Measurements from ENCODE around the gene TUBB2A.
"Not testable (repeated sequence)": the region's sequence is repeated elsewhere in the genome, so short reads cannot be mapped to it uniquely, and the experiment has no call there.

Gene TUBB2A

GRCh38 chr6:3157131-3157933, at the start of gene TUBB2A:
TUBB2A (minus strand) TSS chr6:3157544; CDS start chr6:3157463, 81 bp downstream.
- Histone ChIP-seq H3K27ac (ENCODE audit: low read depth, low read length) (peak within 1 kb of the TSS; percentile 90; the same call in 1 of the 2 replicates), H3K4me3 (ENCODE audit: low read depth, low read length) (peak within 1 kb of the TSS; percentile 91), H3K4me1 (ENCODE audit: control insufficient read depth, insufficient read depth, low read length) (peaks cover 32% of the 10 kb centered on the region), H3K27me3 (ENCODE audit: control insufficient read depth, insufficient read depth, low read length) (no peaks in the 10 kb centered on the region), H3K9me3 (ENCODE audit: control insufficient read depth, insufficient read depth, low read depth, low read length) (no peaks in the 10 kb centered on the region), H3K9ac (ENCODE audit: low read length) (peak within 1 kb of the TSS; percentile 93), H3K36me3 (ENCODE audit: control insufficient read depth, insufficient read depth, low read length) (peaks cover 32% of the 10 kb centered on the region)

- Histone ChIP-seq H3K9ac (ENCODE audit: low read length) (no peak overlapping the region), H3K9me3 (ENCODE audit: control insufficient read depth, insufficient read depth, low read depth, low read length) (no peaks in the 10 kb centered on the region), H3K27ac (ENCODE audit: low read depth, low read length) (no peak overlapping the region), H3K27me3 (ENCODE audit: control insufficient read depth, insufficient read depth, low read length) (no peaks in the 10 kb centered on the region), H3K4me1 (ENCODE audit: control insufficient read depth, insufficient read depth, low read length) (peaks cover 35% of the 10 kb centered on the region), H3K36me3 (ENCODE audit: control insufficient read depth, insufficient read depth, low read length) (no peaks in the 10 kb centered on the region), H3K4me3 (ENCODE audit: low read depth, low read length) (no peak overlapping the region)
Observed at GRCh38 chr6:3206339-3207015, 49.1 kb upstream of the TUBB2A start.

DNA sequence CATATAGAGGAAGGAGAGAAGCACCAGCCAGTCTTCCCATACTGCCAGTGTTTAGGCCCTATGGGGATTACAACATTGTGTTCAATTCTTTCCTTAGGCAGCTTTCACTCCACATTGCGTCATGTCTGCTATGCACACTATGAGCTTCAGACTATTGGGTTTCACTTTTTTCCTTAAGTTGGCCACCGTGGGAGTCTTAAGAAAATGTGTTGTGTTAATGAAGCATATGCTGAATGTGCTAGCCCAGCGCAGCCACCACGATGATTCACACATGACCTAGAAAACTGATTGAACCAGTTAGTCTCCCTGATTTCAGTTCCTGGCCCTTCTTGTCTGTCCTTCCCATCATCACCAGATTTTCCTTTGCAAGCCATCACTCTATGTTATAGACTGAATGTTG, 48.6 kb upstream of the TUBB2A start:
- Histone ChIP-seq H3K27ac (ENCODE audit: low read depth, low read length) (no peak overlapping the region), H3K4me1 (ENCODE audit: control insufficient read depth, insufficient read depth, low read length) (peaks cover 35% of the 10 kb centered on the region)

DNA sequence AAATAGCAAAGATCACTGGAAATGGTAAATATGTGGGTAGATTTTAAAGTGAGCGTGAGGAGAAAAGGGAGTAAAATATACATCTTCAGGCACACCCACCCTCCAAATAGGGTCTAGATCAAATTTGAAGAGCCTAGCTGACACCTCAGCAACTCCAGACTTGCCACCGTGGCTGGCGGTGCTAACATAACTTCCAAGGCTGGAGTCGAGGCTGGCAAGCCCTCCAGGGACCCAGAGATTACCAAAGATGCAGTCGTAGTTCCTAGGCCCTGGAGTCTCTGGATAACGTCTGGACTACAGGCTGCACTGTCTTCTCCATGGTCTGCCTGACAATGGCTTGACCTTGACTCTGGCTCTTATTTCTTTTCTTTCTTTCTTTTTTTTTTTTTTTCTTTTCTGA, 47.6 kb upstream of the TUBB2A start:
- Histone ChIP-seq H3K4me3 (ENCODE audit: low read depth, low read length) (no peak overlapping the region), H3K4me1 (ENCODE audit: control insufficient read depth, insufficient read depth, low read length) (peaks cover 31% of the 10 kb centered on the region), H3K27ac (ENCODE audit: low read depth, low read length) (no peak overlapping the region)

More for the DNA sequence above, 48.6 kb upstream of the TUBB2A start:
- Histone ChIP-seq H3K9ac (ENCODE audit: low read length) (no peak overlapping the region), H3K4me3 (ENCODE audit: low read depth, low read length) (no peak overlapping the region), H3K9me3 (ENCODE audit: control insufficient read depth, insufficient read depth, low read depth, low read length) (no peaks in the 10 kb centered on the region), H3K36me3 (ENCODE audit: control insufficient read depth, insufficient read depth, low read length) (no peaks in the 10 kb centered on the region), H3K27me3 (ENCODE audit: control insufficient read depth, insufficient read depth, low read length) (no peaks in the 10 kb centered on the region)

DNA sequence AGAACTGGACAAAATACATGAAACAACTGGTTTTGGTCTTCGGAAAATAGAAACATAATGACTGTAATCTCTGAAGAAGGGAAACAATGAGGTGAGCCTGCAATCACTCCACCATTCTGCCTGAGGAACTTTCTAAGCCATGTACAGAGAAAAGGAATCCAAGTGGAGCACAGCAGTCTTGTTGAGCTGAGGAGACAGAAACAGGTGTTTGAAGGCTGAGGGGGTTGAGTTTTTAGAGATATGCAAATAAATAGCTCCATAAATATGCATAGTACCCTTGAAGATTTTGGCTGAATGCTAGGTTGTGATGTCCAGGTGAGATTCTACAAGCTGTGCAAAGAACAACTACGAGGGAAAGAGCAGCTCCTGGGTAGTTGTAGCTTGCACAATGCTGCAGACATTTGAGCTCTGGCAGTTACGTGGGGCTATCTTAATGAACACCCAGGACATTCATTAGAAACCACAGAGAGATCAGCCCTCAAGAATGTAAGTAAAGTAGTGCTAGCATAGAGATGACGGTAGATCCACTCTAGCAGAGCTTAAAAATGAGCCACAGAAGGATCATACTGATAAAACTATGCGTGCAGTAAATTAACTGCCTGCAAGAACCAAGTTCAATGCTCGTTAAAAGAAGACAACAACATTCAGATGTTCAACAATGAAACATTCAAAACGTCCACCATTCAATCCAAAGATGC, 45.8 kb upstream of the TUBB2A start:
- H3K4me3 ChIP-seq (ENCODE audit: low read depth, low read length) = no peak overlapping the region
- peaks cover 5% of the 10 kb centered on the region; the same call in 1 of the 2 replicates for H3K9me3 ChIP-seq (ENCODE audit: control insufficient read depth, insufficient read depth, low read depth, low read length)
- no peak overlapping the region for H3K27ac ChIP-seq (ENCODE audit: low read depth, low read length)
- no peak overlapping the region for H3K9ac ChIP-seq (ENCODE audit: low read length)
- H3K36me3 ChIP-seq (ENCODE audit: control insufficient read depth, insufficient read depth, low read length) = peaks cover 3% of the 10 kb centered on the region; the same call in 1 of the 2 replicates
- no peaks in the 10 kb centered on the region for H3K27me3 ChIP-seq (ENCODE audit: control insufficient read depth, insufficient read depth, low read length)
- peaks cover 19% of the 10 kb centered on the region for H3K4me1 ChIP-seq (ENCODE audit: control insufficient read depth, insufficient read depth, low read length)

More for the DNA sequence above, 47.6 kb upstream of the TUBB2A start:
- no peaks in the 10 kb centered on the region for H3K9me3 ChIP-seq (ENCODE audit: control insufficient read depth, insufficient read depth, low read depth, low read length)
- H3K27me3 ChIP-seq (ENCODE audit: control insufficient read depth, insufficient read depth, low read length) = no peaks in the 10 kb centered on the region
- H3K36me3 ChIP-seq (ENCODE audit: control insufficient read depth, insufficient read depth, low read length) = no peaks in the 10 kb centered on the region; the same call in 1 of the 2 replicates
- H3K9ac ChIP-seq (ENCODE audit: low read length) = no peak overlapping the region

DNA sequence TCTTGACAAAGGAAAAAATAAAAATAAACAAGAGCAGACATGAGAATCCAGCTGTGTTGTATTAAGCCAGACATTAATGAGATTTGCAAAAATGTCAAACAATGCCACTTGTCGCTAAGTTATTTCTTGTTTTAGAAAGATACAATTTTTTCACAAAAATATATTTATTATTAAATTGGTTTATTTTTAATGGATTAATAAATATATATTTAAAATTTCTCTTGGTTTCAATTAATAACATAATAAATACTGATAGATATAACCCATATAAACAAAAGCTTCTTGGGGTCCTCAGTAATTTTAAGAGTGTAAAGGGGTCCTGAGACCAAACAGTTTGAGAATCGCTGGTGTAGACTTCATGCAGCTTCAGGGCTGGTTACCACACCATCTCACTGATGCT, 44.0 kb upstream of the TUBB2A start:
- no peak overlapping the region for H3K4me3 ChIP-seq (ENCODE audit: low read depth, low read length)
- peaks cover 3% of the 10 kb centered on the region; the same call in 1 of the 2 replicates for H3K36me3 ChIP-seq (ENCODE audit: control insufficient read depth, insufficient read depth, low read length)
- H3K27ac ChIP-seq (ENCODE audit: low read depth, low read length) = no peak overlapping the region
- H3K27me3 ChIP-seq (ENCODE audit: control insufficient read depth, insufficient read depth, low read length) = no peaks in the 10 kb centered on the region
- H3K9ac ChIP-seq (ENCODE audit: low read length) = no peak overlapping the region
- H3K4me1 ChIP-seq (ENCODE audit: control insufficient read depth, insufficient read depth, low read length) = peaks cover 8% of the 10 kb centered on the region
- H3K9me3 ChIP-seq (ENCODE audit: control insufficient read depth, insufficient read depth, low read depth, low read length) = peaks cover 5% of the 10 kb centered on the region; the same call in 1 of the 2 replicates

DNA sequence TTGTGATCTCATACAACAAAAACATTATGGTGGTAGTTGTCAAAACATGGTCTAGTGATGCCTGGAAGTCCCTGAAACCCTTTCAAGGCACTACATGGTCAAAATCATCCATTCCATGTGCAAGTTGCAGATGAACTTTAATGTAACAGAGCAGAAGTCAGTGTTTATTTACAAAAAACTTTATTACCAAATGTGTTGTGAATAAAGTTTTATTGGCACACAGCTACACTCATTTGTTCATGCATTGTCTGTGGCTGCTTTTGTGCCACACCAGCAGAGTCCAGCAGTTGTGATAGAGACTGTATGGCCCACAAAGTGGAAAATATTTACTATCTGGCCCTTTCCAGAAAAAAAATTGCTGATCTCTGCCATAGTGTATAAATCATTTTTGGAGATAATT, 43.3 kb upstream of the TUBB2A start:
- Histone ChIP-seq H3K9me3 (ENCODE audit: control insufficient read depth, insufficient read depth, low read depth, low read length) (peaks cover 5% of the 10 kb centered on the region; the same call in 1 of the 2 replicates), H3K9ac (ENCODE audit: low read length) (no peak overlapping the region), H3K27ac (ENCODE audit: low read depth, low read length) (no peak overlapping the region), H3K36me3 (ENCODE audit: control insufficient read depth, insufficient read depth, low read length) (peaks cover 3% of the 10 kb centered on the region; the same call in 1 of the 2 replicates), H3K4me1 (ENCODE audit: control insufficient read depth, insufficient read depth, low read length) (peaks cover 10% of the 10 kb centered on the region), H3K27me3 (ENCODE audit: control insufficient read depth, insufficient read depth, low read length) (no peaks in the 10 kb centered on the region), H3K4me3 (ENCODE audit: low read depth, low read length) (no peak overlapping the region)

- Histone ChIP-seq H3K36me3 (ENCODE audit: control insufficient read depth, insufficient read depth, low read length) (peaks cover 3% of the 10 kb centered on the region; the same call in 1 of the 2 replicates), H3K9ac (ENCODE audit: low read length) (no peak overlapping the region), H3K27me3 (ENCODE audit: control insufficient read depth, insufficient read depth, low read length) (no peaks in the 10 kb centered on the region), H3K9me3 (ENCODE audit: control insufficient read depth, insufficient read depth, low read depth, low read length) (peaks cover 5% of the 10 kb centered on the region; the same call in 1 of the 2 replicates), H3K4me3 (ENCODE audit: low read depth, low read length) (no peak overlapping the region), H3K27ac (ENCODE audit: low read depth, low read length) (no peak overlapping the region), H3K4me1 (ENCODE audit: control insufficient read depth, insufficient read depth, low read length) (peaks cover 23% of the 10 kb centered on the region)
Observed at GRCh38 chr6:3199382-3199781, 42.0 kb upstream of the TUBB2A start.

DNA sequence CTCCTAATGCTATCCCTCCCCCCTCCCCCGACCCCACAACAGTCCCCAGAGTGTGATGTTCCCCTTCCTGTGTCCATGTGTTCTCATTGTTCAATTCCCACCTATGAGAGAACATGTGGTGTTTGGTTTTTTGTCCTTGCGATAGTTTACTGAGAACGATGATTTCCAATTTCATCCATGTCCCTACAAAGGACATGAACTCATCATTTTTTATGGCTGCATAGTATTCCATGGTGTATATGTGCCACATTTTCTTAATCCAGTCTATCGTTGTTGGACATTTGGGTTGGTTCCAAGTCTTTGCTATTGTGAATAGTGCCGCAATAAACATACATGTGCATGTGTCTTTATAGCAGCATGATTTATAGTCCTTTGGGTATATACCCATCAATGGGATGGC, 40.4 kb upstream of the TUBB2A start:
- not testable (repeated sequence) for H3K9ac ChIP-seq (ENCODE audit: low read length); H3K4me3 ChIP-seq (ENCODE audit: low read depth, low read length); H3K36me3 ChIP-seq (ENCODE audit: control insufficient read depth, insufficient read depth, low read length)

GRCh38 chr6:3196770-3197169, 39.4 kb upstream of the TUBB2A start:
- H3K4me1 ChIP-seq (ENCODE audit: control insufficient read depth, insufficient read depth, low read length) = peaks cover 35% of the 10 kb centered on the region
- H3K36me3 ChIP-seq (ENCODE audit: control insufficient read depth, insufficient read depth, low read length) = peaks cover 3% of the 10 kb centered on the region; the same call in 1 of the 2 replicates
- H3K9ac ChIP-seq (ENCODE audit: low read length) = no peak overlapping the region
- no peak overlapping the region for H3K4me3 ChIP-seq (ENCODE audit: low read depth, low read length)
- H3K9me3 ChIP-seq (ENCODE audit: control insufficient read depth, insufficient read depth, low read depth, low read length) = peaks cover 5% of the 10 kb centered on the region; the same call in 1 of the 2 replicates
- no peak overlapping the region for H3K27ac ChIP-seq (ENCODE audit: low read depth, low read length)
- H3K27me3 ChIP-seq (ENCODE audit: control insufficient read depth, insufficient read depth, low read length) = no peaks in the 10 kb centered on the region

More for the DNA sequence above, 40.4 kb upstream of the TUBB2A start:
- H3K27ac ChIP-seq (ENCODE audit: low read depth, low read length); H3K27me3 ChIP-seq (ENCODE audit: control insufficient read depth, insufficient read depth, low read length); H3K9me3 ChIP-seq (ENCODE audit: control insufficient read depth, insufficient read depth, low read depth, low read length): not testable (repeated sequence)
- H3K4me1 ChIP-seq (ENCODE audit: control insufficient read depth, insufficient read depth, low read length) = peaks cover 35% of the 10 kb centered on the region

Measured in HUES6 (cell line).